ENCODE measurements around the gene IQCM. TPM values are rescaled to one million over a fixed set of nuclear protein-coding genes. Genes with fewer than 3 reads are reported as not detected.

IQCM gene
- total RNA-seq (not detected), polyA plus RNA-seq (not detected)
- long read RNA-seq, donor 1, result 0 reads
- long read RNA-seq, donor 2, result 0 reads
- long read RNA-seq, donor 3, result 0 reads

GRCh38 chr4:149815743-149816142, at the start of gene IQCM:
IQCM (minus strand) TSS chr4:149815843; CDS start chr4:149742691, 73,152 bp downstream.
- WGBS, 4 donors, result 51 to 67% (median 58%) methylated on average over 1 of the region's 1 CpG
- Histone ChIP-seq H3K9me3 (no peaks in the 10 kb centered on the region), H3K27me3 (no peaks in the 10 kb centered on the region), H3K36me3 (no peaks in the 10 kb centered on the region), H3K27ac (no peak within 1 kb of the TSS), H3K4me3 (no peak within 1 kb of the TSS), H3K4me1 (no peaks in the 10 kb centered on the region)
- intact Hi-C loops (cut with DNase I), result no loop called here
- DNase-seq (no peak), ATAC-seq (no peak)
- TF ChIP-seq POLR2A (IDR thresholded peaks at IDR 0.05) (no peak), CTCF (IDR thresholded peaks at IDR 0.05) (no peak)

GRCh38 chr4:149857446-149857845, 41.8 kb upstream of the IQCM start:
- no peak overlapping the region for H3K27ac ChIP-seq
- no peaks in the 10 kb centered on the region for H3K27me3 ChIP-seq
- H3K4me3 ChIP-seq, result no peak overlapping the region
- no peak for ATAC-seq
- H3K36me3 ChIP-seq, result no peaks in the 10 kb centered on the region
- DNase-seq, result no peak
- peaks cover 0 to 17% (median 0%) of the 10 kb centered on the region in 12 donors for H3K9me3 ChIP-seq
- intact Hi-C loops (cut with DNase I), result no loop called here
- no peaks in the 10 kb centered on the region for H3K4me1 ChIP-seq
- TF ChIP-seq CTCF (IDR thresholded peaks at IDR 0.05) (no peak), POLR2A (IDR thresholded peaks at IDR 0.05) (no peak)
- 87 to 92% (median 90%) methylated on average over 3 of the region's 3 CpGs for WGBS, 4 donors

DNA sequence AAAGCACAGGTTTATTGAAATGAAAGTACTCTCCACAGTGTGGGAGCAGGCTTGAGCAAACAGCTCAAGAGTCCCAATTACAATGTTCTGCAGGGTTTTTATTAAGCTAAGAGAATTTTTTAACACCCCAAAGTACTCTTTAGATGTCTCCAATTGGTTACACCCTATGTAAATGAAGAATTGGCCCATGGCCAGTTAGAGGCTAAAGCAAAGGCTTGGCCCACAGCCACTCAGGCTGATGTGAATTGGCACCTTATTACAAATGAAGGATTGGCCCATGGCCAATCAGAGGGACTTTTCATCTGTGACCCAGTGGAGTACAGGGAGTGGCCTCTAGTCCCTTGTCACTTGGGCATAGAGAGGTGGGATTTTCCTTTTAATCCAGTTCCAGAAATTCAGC, 30.1 kb upstream of the IQCM start:
- Histone ChIP-seq H3K4me3 (no peak overlapping the region), H3K4me1 (no peaks in the 10 kb centered on the region), H3K27me3 (no peaks in the 10 kb centered on the region), H3K36me3 (no peaks in the 10 kb centered on the region), H3K27ac (no peak overlapping the region), H3K9me3 (peaks cover 0 to 8% (median 0%) of the 10 kb centered on the region in 12 donors)
- TF ChIP-seq POLR2A (IDR thresholded peaks at IDR 0.05), result no peak
- no peak for TF ChIP-seq CTCF (IDR thresholded peaks at IDR 0.05)
- intact Hi-C loops (cut with DNase I), result no loop called here
- DNase-seq (no peak), ATAC-seq (no peak)

DNA sequence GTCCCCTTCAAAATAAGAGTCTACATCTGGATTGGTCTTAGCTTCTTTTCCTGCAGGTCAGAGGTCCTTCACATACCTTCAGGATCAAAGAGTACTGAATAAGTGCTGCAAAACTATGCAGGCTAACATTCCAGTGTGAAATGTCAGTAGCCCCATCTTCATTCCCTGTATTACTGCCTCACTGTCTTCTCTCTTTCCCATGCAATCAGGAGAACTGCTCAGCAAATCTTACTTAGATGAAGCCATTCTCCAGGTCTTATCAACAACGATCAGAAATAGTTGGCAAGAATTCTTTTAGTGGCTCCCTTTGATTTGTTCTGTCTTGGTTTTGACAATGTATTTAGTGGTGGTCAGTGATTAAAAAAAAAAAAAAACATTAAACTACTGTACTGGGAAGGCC, 26.0 kb upstream of the IQCM start:
- intact Hi-C loops (cut with DNase I), result no loop called here
- ATAC-seq, result no peak

More for the DNA sequence above, 26.0 kb upstream of the IQCM start:
- H3K36me3 ChIP-seq, result no peaks in the 10 kb centered on the region
- 68 to 86% (median 76%) methylated on average over 1 of the region's 1 CpG for WGBS, 4 donors
- no peak for TF ChIP-seq POLR2A (IDR thresholded peaks at IDR 0.05)
- TF ChIP-seq CTCF (IDR thresholded peaks at IDR 0.05), result no peak
- no peaks in the 10 kb centered on the region for H3K4me1 ChIP-seq
- no peak overlapping the region for H3K4me3 ChIP-seq
- no peak overlapping the region for H3K27ac ChIP-seq
- H3K9me3 ChIP-seq, result peaks cover 0 to 8% (median 0%) of the 10 kb centered on the region in 12 donors
- H3K27me3 ChIP-seq, result no peaks in the 10 kb centered on the region
- DNase-seq, result no peak

Measured in heart left ventricle (tissue), 16 donors.